MM.1S (cell line): ENCODE data around the gene ARHGAP8.
"Not testable (repeated sequence)": the region's sequence is repeated elsewhere in the genome, so short reads cannot be mapped to it uniquely, and the experiment has no call there.

Experiments
- DNase-seq: peaks from one replicate; pipeline ENCODE4 v3.0.0-alpha.2; 2015
- H2AFZ ChIP-seq: fragments of 300-600 bp; sonication (generic); 2 replicates; pipeline ENCODE4 v1.6.0; 2016; ENCODE audit warnings: antibody characterized with exemption, low read length
- H3F3A ChIP-seq: fragments of 300-600 bp; sonication (generic); 2 replicates; pipeline ENCODE4 v1.6.1; 2016; ENCODE audit warnings: mild to moderate bottlenecking, antibody characterized with exemption, low read length, moderate library complexity, mixed read lengths; ENCODE audit not compliant: insufficient read depth
- H3K27ac ChIP-seq: fragments of 300-600 bp; sonication (generic); 2 replicates; pipeline ENCODE4 v1.5.1; 2016; ENCODE audit warnings: mild to moderate bottlenecking, low read length
- H3K27me3 ChIP-seq: fragments of 300-600 bp; sonication (generic); replicated peaks from 2 replicates; pipeline ENCODE4 v1.6.0; 2016; ENCODE audit warnings: low read length; ENCODE audit not compliant: insufficient read depth
- H3K36me3 ChIP-seq: fragments of 300-600 bp; sonication (generic); replicated peaks from 2 replicates; pipeline ENCODE4 v1.6.1; 2016; ENCODE audit warnings: mild to moderate bottlenecking, low read length, mixed read lengths; ENCODE audit not compliant: insufficient read depth
- H3K4me1 ChIP-seq: fragments of 300-600 bp; sonication (generic); 2 replicates; pipeline ENCODE4 v1.6.1; 2016; ENCODE audit warnings: low read length, mixed read lengths
- H3K4me2 ChIP-seq: fragments of 300-600 bp; sonication (generic); 2 replicates; pipeline ENCODE4 v1.6.0; 2016; ENCODE audit warnings: low read depth, low read length
- H3K4me3 ChIP-seq: fragments of 300-600 bp; sonication (generic); 2 replicates; pipeline ENCODE4 v1.5.1; 2016; ENCODE audit warnings: low read length, mixed read lengths
- H3K79me2 ChIP-seq: fragments of 300-600 bp; sonication (generic); 2 replicates; pipeline ENCODE4 v1.6.1; 2016; ENCODE audit warnings: mixed run types, low read length, mixed read lengths
- H3K9ac ChIP-seq: fragments of 300-600 bp; sonication (generic); 2 replicates; pipeline ENCODE4 v1.6.1; 2016; ENCODE audit warnings: low read length, mixed read lengths
- H3K9me2 ChIP-seq: fragments of 300-600 bp; sonication (generic); replicated peaks from 2 replicates; pipeline ENCODE4 v1.6.1; 2016; ENCODE audit warnings: mild to moderate bottlenecking, low read length, mixed read lengths; ENCODE audit not compliant: insufficient read depth
- H3K9me3 ChIP-seq: fragments of 300-600 bp; sonication (generic); replicated peaks from 2 replicates; pipeline ENCODE4 v1.6.1; 2016; ENCODE audit warnings: mild to moderate bottlenecking, low read length, mixed read lengths; ENCODE audit not compliant: insufficient read depth
- H4K20me1 ChIP-seq: fragments of 300-600 bp; sonication (generic); 2 replicates; pipeline ENCODE4 v1.6.1; 2016; ENCODE audit warnings: mild to moderate bottlenecking, low read length, moderate library complexity, mixed read lengths; ENCODE audit not compliant: insufficient read depth
- EZH2 ChIP-seq: fragments of 300-600 bp; sonication (generic); optimal IDR thresholded peaks from 2 replicates; pipeline ENCODE3; 2017; ENCODE audit warnings: low read depth, mild to moderate bottlenecking, antibody characterized with exemption, low read length, mixed read lengths
- EZH2phosphoT487 ChIP-seq: fragments of 300-600 bp; sonication (generic); IDR thresholded peaks from 2 replicates; pipeline ENCODE4 v1.6.1; 2018; ENCODE audit warnings: antibody characterized with exemption, low read length
- TF ChIP-seq, protein P1 (sequence below): fragments of 300-600 bp; sonication (generic); IDR thresholded peaks from 2 replicates; pipeline ENCODE4 v1.5.1; 2016; ENCODE audit warnings: antibody characterized with exemption, low read length, mixed read lengths

ARHGAP8 gene

DNA sequence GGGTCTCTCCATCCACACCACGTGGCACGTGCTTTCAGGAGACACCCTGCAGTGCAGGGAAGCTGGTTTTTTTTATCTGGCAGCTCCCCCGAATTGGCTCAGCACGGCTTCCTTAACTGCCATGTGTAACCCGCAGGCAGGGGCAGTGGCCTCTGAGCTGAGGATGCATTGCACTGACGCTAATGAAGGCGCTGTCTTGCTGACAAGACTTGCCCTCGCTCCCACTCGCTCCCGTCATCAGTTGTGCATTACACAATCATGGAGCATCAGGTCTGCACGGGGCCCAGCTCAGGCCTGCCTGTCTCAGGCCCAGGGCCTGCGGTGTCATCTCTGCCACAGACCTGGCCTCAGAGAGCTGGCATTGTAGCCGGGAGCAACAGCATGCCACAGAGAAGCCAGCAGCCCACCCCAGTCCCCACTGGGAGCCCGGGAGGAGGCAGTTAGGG lies 95.9 kb downstream of the ARHGAP8 start:
- Histone ChIP-seq H3K27ac (no peak overlapping the region), H3F3A (no peaks in the 10 kb centered on the region), H3K4me1 (no peaks in the 10 kb centered on the region), H4K20me1 (no peaks in the 10 kb centered on the region), H2AFZ (no peak overlapping the region), H3K79me2 (no peaks in the 10 kb centered on the region), H3K9me3 (no peaks in the 10 kb centered on the region), H3K9ac (no peak overlapping the region), H3K4me3 (no peak overlapping the region), H3K27me3 (peaks cover 87% of the 10 kb centered on the region), H3K36me3 (no peaks in the 10 kb centered on the region), H3K4me2 (no peak overlapping the region), H3K9me2 (no peaks in the 10 kb centered on the region)
- no peak for DNase-seq
- TF ChIP-seq EZH2 (no peak), EZH2phosphoT487 (no peak)
- TF ChIP-seq, protein P1, sequence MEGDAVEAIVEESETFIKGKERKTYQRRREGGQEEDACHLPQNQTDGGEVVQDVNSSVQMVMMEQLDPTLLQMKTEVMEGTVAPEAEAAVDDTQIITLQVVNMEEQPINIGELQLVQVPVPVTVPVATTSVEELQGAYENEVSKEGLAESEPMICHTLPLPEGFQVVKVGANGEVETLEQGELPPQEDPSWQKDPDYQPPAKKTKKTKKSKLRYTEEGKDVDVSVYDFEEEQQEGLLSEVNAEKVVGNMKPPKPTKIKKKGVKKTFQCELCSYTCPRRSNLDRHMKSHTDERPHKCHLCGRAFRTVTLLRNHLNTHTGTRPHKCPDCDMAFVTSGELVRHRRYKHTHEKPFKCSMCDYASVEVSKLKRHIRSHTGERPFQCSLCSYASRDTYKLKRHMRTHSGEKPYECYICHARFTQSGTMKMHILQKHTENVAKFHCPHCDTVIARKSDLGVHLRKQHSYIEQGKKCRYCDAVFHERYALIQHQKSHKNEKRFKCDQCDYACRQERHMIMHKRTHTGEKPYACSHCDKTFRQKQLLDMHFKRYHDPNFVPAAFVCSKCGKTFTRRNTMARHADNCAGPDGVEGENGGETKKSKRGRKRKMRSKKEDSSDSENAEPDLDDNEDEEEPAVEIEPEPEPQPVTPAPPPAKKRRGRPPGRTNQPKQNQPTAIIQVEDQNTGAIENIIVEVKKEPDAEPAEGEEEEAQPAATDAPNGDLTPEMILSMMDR, result no peak

GRCh38 chr22:44848791-44849420 lies 96.5 kb downstream of the ARHGAP8 start:
- Histone ChIP-seq H4K20me1 (no peaks in the 10 kb centered on the region), H2AFZ (no peak overlapping the region), H3K36me3 (no peaks in the 10 kb centered on the region), H3K4me1 (no peaks in the 10 kb centered on the region), H3K9me3 (no peaks in the 10 kb centered on the region), H3K4me2 (no peak overlapping the region), H3F3A (no peaks in the 10 kb centered on the region), H3K27ac (no peak overlapping the region), H3K9me2 (no peaks in the 10 kb centered on the region), H3K9ac (no peak overlapping the region), H3K79me2 (no peaks in the 10 kb centered on the region), H3K4me3 (no peak overlapping the region), H3K27me3 (peaks cover 89% of the 10 kb centered on the region)
- TF ChIP-seq, protein P1, result no peak
- no peak for TF ChIP-seq EZH2
- TF ChIP-seq EZH2phosphoT487, result no peak
- no peak for DNase-seq

DNA sequence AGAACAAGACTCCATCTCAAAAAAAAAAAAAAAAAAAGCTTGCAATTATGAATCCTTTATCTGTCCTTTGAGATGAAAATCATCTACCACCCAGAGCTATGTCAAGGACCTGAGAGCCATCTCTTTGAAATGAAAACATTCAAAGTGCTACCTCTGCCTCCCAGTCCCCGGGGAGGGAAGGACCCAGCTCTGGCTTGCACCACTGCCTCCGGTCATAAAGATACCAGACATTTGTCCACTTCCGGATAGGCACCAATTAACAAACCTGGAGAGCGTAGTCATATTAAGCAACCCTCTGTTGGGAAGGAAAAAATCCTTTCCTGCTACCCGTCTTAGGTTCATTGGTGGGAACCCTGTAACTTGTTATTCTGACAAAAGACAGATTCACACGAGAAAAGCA lies 98.6 kb downstream of the ARHGAP8 start:
- H3F3A ChIP-seq, result no peaks in the 10 kb centered on the region
- TF ChIP-seq, protein P1, result no peak
- TF ChIP-seq EZH2 (no peak), EZH2phosphoT487 (no peak)
- H3K9ac ChIP-seq, result no peak overlapping the region
- no peaks in the 10 kb centered on the region for H3K4me1 ChIP-seq
- no peaks in the 10 kb centered on the region for H3K9me2 ChIP-seq
- H3K27ac ChIP-seq, result no peak overlapping the region
- H2AFZ ChIP-seq, result no peak overlapping the region
- no peaks in the 10 kb centered on the region for H3K36me3 ChIP-seq
- H3K79me2 ChIP-seq, result no peaks in the 10 kb centered on the region
- no peak overlapping the region for H3K4me2 ChIP-seq
- peaks cover 90% of the 10 kb centered on the region for H3K27me3 ChIP-seq
- DNase-seq, result no peak
- 0 out of 2 replicates have a peak, but pooled peaks cover 2% of the 10 kb centered on the region for H4K20me1 ChIP-seq
- no peaks in the 10 kb centered on the region for H3K9me3 ChIP-seq
- H3K4me3 ChIP-seq, result no peak overlapping the region

- H3K79me2 ChIP-seq, H3K9me2 ChIP-seq, H3K27ac ChIP-seq, H3K4me3 ChIP-seq, H3K4me1 ChIP-seq, H3K9me3 ChIP-seq, H2AFZ ChIP-seq, H4K20me1 ChIP-seq, H3K36me3 ChIP-seq, H3F3A ChIP-seq, DNase-seq, H3K4me2 ChIP-seq, H3K9ac ChIP-seq: not testable (repeated sequence)
- peaks cover 77% of the 10 kb centered on the region for H3K27me3 ChIP-seq
Measured at GRCh38 chr22:44854641-44855040, 102.3 kb downstream of the ARHGAP8 start.
